Hematopoietic multipotent progenitor cell treated with erythropoietin and hydrocortisone succinate and interleukin-3 and kit ligand, for 17 days (in vitro differentiated cells): ENCODE results near the gene CTCFL.
"Not testable (repeated sequence)": the region's sequence is repeated elsewhere in the genome, so short reads cannot be mapped to it uniquely, and the experiment has no call there.

Experiments used
- DNase-seq: peaks from one replicate; pipeline ENCODE4 v3.0.0-alpha.2; 2015; ENCODE audit warnings: low spot score

The CTCFL gene

DNA sequence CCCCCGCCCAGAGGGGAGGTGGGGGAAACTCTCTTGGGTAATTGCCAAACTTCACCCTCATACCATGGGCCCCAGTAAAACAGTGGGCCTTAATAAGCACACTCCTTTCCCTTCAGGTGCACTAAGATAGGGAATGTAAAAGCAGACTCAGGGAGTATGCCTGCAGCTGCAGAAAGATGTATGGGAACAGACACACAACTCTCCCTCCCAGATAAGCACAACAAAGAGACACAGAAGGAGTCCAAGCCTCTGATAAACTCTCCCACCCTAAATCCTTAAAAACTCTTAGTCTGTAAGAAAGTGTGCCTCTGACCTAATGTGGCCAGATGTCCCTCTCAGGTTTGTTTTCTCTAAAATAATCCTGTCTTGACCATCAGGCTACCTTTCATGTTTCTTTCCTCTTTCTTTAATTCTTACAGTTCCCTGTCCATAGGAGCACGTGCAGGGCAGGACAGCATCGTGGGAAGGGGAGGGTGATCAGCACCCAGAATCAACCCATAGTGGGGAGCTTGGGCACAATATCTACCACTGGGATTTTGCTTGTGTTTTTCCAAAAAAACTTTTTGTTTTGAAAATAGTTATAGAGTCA, 11.3 kb upstream of the CTCFL start:
- no peak for DNase-seq

DNA sequence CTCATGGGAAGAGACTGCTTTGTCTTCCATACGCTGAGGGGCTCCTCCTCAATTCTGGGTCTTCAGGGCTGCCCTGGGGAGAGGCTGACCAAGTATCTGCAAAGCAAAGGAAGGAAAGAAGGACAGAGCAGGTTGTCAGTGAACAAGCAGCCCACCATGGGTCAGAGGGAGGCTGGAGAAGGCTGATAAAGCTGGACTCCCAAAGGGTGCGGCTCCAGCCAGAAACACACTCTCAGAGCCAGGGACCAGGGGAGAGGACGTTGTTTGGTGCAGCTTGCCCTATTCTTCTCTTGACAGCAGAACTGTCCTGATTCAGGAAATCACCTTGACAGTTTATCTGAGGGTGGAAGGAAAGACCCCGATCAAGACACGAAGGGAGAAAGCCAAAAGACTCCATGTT, 10.4 kb upstream of the CTCFL start:
- DNase-seq = no peak

DNA sequence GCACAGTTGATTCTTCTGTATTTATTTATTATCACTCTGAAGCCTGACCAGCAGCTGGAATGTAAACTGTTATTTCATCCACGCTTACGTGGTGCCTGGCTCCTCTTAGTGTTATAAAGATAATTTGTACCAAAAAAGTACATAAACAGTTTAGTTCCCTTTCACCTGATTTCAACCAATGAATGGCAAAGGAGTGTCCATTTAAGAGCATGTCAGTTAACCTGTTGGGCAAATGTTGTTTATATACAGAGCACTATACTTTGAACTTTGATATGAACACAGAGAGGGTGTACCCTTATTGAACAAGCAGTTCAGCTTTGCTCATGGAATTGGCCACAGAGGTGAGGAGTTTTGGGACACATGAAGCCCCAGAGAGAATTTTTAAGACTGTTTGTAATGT, 7.2 kb upstream of the CTCFL start:
- no peak for DNase-seq

DNA sequence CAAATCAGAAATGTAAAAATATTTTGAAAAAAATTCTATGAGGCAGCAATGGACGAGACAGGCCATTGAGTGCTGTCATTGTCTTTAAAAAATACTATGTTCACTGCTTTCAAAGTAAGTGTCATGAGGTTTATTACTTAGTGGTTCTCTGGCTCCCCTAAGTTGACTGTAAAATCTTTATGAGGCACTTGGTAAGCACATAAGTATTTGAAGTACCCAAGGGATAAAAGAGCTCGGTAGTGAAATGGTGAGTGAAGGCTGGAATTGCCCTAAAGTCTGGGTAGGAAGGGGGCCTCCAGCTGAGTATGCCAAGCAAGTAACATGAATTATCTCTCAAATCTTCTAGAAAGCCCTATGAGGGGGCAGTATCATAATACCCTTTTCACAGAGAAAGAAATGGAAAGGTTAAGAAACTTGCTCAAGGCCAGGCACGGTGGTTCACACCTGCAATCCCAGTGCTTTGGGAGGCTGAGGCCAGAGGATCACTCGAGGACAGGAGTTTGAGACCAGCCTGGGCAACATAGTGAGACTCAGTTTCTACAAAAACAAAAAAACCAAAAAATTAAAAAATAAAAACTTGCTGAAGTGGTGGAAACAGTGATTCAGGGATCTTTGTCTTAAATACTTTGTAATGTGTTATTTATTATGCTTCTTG, 5.5 kb upstream of the CTCFL start:
- no peak for DNase-seq

DNA sequence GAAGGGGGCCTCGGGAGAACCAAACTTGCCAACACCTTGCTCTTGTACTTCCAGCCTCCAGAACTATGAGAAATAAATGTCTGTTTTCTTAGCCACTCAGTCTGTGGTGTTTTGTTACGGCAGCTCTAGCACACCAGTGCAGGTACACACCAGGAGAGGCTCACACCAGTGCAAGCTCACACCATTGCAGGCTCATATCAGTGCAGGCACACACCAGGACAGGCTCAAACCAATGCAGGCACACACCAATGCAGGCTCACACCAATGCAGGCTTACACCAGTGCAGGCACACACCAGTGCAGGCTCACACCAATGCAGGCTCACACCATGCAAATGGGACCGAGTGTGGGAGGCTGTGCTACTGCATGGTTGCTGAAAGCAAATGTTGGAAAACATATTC, 4.9 kb upstream of the CTCFL start:
- DNase-seq = no peak

DNA sequence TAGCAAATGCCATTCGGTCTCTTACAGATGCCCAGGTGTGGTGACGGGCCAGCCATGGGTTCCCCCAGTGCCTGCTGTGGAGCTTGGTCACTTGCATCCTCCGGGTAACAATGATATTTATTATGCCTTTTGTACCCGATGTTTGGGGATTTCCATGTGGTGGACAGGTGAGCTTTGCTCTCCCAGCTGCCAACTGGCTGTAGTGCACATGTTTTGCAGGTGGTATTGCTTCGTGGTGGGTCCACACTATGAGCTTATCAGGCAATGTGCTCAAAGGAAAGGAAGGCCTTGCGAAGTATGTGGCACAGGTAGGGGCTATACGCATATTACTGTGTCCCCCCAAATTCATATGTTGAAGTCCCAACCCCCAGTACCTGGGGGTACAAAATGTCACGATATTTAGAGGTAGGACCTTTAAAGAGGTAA, 4.2 kb upstream of the CTCFL start:
- DNase-seq = no peak

DNA sequence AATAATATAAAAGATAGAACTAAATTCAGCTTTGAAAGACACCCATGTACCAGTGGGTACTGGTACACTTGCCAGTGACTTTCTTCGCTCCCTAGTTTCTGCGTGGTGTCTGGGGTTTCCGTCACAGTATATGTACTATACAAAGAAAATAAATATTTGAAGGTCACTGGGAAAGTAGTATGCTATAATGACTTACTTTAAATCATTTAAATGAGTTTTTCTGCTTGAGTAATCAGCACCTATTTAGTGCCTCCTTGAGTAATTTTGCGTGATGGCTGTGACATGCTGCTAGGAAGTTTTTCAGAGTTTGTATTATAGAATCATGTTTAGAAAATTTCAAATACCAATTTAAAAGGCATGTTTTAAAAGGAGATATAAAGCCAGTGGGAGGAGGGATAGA, 3.2 kb upstream of the CTCFL start:
- no peak for DNase-seq

DNA sequence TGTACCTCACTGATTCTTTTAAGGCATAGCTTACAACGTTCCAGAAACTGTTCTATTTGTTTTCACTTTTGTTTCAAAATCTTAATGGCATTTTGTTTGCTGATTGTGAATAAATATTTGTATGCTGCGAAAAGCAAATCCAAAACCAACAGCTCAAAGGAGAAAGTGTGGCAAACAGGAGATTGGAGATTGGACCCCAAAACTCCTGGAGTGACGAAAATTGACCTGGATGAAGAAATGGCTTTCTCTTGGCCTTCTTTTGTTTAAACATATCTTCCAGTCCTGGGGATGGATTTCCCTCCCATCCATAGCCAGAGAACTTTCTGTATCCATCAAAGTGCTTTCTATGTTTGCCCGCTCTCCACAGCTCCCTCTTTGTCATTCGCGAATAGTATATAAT, 2.8 kb upstream of the CTCFL start:
- no peak for DNase-seq

DNA sequence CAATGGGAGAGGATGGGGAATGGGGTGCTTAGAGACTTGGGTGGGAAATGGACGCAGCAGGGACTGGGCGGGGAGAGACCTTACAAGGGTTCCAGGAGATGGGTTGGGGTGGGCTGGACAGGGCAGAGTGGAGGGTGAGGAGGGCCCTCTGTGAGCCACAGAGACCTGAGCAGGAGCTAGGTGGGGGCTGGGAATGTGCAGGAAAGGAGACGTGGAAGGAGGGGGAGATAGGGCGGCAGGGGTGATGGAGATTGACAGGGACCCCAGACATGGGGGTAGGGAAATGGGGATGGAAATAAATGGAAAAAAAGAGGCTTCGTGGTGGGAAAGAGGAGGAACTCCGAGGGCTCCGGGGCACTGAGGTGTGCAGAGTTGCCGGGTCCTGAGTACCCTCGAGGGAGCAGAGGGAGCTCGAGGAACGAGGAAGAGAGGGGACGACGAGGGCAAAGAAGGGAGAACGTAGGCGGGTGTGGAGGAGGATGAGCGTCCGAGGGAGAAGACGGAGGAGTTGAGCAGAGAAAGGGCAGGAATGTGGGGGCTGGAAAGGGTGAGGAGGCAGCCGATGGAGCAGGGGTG, 2.0 kb upstream of the CTCFL start:
- DNase-seq = no peak

DNA sequence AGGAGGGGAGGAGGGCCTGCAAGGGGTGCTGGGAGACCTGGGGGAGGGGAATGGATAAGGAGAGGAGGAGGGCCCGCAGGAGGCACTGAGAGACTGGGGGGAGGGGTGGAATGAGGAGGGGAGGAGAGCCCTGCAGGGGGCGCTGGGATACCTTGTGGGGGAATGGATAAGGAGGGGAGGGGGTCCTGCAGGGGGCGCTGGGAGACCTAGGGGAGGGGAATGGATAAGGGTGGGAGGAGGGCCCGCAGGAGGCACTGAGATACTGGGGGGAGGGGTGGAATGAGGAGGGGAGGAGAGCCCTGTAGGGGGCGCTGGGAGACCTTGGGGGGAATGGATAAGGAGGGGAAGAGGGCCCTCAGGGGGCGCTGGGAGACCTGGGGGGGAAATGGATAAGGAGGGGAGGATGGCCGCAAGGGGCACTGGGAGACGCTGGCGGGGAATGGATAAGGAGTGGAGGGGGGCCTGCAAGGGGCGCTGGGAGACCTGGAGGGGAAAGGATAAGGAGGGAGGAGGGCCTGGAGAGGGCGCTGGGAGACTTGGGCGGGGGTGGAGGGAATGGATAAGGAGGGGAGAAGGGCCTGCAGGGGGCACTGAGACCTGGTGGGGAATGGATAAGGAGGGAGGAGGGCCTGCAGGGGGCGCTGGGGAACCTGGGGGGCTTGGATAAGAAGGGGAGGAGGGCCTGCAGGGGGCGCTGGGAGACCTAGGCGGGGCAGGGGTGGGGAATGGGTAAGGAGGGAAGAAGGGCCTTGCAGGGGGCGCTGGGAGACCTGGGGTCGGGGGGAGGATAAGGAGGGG, 1.3 kb upstream of the CTCFL start:
- DNase-seq = no peak

DNA sequence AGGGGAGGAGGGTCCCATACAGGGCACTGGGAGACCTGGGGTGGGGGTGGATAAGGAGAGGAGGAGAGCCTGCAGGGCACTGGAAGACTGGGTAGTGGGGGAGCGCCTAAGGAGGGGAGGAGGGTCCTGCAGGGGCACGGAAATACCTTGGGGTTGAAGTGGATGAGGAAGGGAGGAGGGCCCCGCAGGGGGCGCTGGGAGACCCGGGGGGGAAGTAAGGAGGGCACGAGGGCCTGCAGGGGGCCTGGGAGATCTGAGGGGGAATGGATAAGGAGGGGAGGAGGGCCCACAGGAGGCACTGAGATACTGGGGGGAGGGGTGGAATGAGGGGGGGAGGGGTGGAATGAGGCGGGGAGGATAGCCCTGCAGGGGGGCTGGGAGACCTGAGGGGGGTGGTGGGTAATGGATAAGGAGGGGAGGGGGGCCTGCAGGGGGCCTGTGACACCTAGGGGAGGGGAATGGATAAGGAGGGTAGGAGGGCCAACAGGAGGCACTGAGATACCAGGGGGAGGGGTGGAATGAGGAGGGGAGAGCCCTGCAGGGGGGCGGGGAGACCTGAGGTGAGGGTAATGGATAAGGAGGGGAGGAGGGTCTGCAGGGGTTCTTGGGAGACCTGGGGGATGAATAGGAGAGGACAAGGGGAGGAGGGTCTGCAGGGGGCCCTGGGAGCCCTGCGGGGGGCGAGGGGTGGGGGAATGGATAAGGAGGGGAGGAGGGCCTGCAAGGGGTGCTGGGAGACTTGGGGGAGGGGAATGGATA, 567 bp upstream of the CTCFL start:
- no peak for DNase-seq

DNA sequence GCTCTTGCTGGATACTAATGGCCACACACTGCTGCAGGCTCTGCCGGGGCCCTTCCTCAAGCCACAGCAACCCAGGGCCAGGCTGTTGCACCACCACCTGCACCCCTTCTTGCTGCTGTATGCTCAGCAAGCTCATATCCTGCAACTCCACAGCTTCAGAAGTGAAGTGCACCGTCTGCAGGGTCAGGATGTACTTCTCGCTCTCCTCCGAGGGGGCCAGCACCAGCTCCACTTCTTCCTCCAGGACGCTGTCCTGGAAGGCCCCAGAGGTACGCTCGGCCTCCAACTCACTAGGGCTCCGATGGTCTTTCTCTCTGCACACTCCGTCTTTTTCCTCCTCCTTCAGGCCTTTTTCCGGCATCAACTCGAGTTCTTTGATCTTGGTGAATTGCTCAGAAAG, 1.2 kb downstream of the CTCFL start:
- no peak for DNase-seq

DNA sequence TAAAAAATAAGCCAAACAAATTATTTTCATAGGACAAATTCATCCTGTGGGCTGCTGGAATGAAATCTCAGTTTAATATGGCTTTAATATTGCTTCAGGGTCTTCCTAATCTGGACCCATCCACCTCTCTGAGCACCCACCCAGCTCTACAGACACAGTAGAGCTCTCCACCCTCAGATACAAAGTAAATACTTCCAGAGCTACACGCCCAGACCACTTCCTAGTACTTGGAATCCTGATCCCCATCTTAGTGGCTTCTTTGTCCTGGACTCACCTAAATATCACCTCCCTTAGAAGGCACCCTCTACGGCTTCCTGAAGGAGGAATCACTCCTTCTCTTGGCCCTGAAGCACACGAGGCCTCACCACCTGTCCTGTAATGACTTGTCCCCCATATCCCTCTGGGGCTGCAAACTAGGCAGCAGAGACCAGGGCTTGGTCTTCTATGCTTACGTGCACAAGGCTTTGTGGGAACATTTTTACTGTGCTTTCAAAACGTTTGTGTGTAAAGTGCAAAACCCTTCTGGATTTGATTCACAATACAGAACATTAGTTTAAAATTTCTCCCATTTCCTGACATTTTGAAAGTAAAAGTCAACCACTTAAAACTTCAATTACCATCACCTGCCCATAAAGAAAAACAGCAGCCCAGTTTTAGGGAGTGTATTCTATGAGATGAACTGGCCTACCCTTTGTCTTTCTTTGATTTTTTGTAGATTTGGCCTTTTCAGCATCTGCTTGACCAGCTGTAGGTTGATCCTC, 2.4 kb downstream of the CTCFL start:
- DNase-seq = no peak

DNA sequence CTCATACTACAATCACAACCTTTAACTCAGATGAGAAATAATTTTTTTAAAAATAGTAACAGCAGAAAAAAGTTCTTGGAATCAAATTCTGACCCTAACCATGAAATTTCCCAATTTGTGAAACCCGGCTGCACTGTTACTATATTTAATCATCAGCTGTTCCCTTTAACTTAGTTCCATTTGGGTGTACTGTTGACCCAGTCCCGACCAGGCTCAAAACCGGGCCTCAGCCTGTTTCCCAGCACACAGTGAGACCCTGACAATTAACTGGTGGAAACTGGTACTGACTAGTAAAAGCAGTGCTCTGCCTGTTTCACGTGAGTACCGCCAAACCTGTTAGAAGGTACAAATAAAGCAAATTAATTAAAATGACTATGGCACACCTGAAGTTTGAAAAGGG, 7.0 kb downstream of the CTCFL start:
- DNase-seq = no peak

DNA sequence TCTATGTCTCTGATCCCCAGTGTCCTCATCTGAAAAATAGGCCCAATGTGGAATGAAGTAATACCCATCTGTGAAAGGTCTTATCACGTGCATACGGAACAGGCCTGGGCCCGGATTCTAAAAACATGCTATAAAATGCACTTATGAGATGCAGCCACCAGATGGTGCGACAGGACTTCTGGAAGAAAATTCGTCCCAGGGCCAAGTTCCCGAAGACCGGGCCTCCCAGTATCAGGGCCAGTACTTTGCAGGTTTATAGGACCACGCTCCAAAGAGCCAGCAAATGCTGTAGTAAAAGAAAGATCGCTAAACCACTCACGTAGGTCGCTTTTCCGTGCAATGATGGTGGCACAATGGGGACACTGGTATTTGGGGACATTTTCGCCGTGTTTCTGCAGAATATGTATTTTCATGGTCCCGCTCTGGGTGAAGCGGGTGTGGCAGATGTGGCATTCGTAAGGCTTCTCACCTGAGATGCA, 10.6 kb downstream of the CTCFL start:
- peak; percentile 78 for DNase-seq

DNA sequence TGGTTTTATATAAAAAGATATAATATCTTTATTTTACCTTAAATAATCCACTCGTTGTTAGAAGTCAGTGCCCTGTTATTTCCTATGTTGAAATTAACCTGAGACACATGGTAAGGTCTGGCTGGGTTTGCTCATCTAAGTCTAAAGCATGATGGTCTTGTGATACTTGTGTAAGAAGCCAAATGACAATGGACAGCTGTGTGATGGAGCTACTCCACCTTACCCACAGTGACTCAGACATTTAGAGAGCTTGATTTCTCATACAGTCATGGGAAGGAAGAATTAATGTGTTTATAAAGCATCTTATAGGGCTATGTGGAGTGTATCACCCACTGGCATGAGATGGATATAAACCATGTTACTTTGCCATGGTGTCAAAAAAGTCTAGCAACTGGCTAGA, 11.7 kb downstream of the CTCFL start:
- no peak for DNase-seq

DNA sequence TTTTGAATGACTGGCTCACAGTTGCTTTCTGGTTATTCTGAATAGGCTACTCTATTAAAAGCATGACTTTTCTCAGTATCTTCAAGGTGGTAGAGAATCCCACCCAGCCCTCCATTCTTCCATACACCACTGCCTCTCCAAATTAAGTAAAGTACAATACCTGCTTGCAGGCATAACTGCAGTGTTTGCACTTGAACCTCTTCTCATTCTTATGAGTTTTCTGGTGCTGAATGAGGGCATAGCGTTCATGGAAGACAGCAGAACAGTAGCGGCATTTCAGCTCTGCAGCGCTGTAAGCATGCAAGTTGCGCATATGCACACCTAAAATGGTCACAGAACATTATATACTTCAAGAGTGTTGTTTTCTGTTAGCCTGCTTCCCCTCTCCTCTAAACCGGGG, 12.5 kb downstream of the CTCFL start:
- DNase-seq = no peak

DNA sequence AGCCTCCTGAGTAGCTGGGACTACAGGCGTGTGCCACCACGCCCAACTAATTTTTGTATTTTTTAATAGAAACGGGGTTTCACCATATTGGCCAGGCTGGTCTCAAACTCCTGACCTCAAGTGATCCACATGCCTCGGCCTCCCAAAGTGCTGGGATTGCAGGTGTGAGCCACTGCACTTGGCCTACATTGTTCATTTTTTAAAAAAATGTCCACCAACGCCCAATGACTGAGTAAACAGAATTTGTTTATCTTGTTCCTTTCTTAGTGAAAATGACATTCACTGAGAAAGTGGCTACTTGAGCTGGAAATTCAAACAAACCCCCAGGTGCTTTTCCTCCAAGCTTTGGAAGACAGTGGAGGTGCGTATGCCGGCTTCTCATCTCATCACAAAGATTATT, 13.2 kb downstream of the CTCFL start:
- not testable (repeated sequence) for DNase-seq

DNA sequence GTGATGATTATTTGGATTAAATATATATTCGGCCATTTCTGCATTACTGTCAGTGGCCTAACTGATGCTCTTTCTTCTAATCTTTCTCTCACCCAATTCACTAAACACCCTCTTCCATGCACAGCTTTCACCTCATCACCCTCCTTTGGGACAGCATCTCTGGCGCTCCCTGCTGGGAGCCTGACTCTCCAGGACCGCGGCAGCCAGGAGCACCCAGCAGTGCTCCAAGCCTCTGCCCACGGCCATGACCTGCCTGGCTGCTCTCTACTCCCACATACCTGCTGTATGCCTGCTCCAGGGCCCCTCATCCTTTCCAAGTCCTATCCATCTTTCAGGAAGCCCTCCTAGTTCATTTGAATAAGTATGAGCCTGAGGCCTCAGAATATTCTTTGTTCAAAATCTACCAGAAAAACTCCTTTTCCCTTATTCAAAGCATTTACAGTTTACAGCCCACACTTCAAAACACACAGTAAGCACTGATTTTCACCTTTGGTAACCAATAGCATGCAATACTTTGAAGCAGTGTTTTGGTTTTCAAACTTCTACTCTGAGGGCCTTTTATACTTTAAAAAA, 15.2 kb downstream of the CTCFL start:
- peak; percentile 35 for DNase-seq

DNA sequence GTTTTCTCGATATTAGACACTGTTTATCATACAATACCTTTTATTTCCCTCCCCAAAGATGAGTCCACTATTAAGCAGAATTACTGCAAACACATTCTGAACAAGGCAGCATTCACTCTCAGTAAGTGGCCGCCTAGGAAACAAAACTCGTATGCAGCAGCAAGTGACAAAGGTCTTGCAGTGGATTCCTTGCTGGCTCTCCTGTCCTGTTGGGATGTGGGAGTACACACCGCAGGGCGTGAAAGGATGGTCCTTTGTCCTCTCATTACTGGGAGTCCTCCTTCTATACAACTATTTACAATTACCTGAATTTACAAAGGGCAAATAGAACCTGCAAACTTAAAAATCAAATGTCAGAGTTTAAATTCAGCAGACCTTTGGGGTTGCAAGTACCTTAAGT, 16.1 kb downstream of the CTCFL start:
- DNase-seq = no peak

DNA sequence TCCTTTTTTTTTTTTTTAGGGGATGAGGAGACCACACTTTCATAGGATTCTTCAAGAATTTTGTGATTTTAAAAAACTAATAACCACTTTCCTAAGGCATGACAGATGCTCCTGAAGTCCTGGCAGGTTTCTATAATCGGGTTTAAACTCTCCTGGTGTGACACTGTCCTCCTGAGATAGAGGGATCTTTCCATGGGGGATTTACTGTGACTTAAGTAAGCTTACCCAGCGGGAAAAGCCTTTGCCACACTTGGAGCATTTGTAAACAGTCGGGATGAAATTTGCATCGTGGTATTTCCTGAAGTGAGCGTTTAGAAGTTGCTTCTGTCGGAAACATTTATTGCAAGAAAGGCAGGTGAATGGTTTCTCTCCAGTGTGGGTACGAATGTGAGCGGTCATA, 16.6 kb downstream of the CTCFL start:
- no peak for DNase-seq
